OCI-LY3 (cell line): ENCODE results near the gene JMJD8.

Experiments used
- H2AFZ ChIP-seq: fragments of 200-600, 300-600 bp; shearing (Covaris generic); 2 replicates; pipeline ENCODE4 v1.6.0; 2014; ENCODE audit warnings: antibody characterized with exemption, low read depth, low read length
- H3K27ac ChIP-seq: fragments of 200-600, 300-600 bp; sonication (generic); 2 replicates; pipeline ENCODE4 v1.5.1; 2014; ENCODE audit warnings: mild to moderate bottlenecking, low read length, moderate library complexity, mixed read lengths
- H3K27me3 ChIP-seq: fragments of 200-600, 300-600 bp; sonication (generic); 2 replicates; pipeline ENCODE4 v1.6.1; 2014; ENCODE audit warnings: low read depth, low read length, mixed read lengths
- H3K36me3 ChIP-seq: fragments of 200-600, 300-600 bp; sonication (generic); replicated peaks from 2 replicates; pipeline ENCODE3; 2014; ENCODE audit warnings: low read depth, low read length, mixed read lengths
- H3K4me1 ChIP-seq: fragments of 300-600, 200-600 bp; sonication (generic); 2 replicates; pipeline ENCODE4 v1.6.1; 2014; ENCODE audit warnings: low read length, mixed read lengths
- H3K4me2 ChIP-seq: fragments of 200-600, 300-600 bp; sonication (generic); 2 replicates; pipeline ENCODE4 v1.6.1; 2014; ENCODE audit warnings: low read length, mixed read lengths
- H3K4me3 ChIP-seq: fragments of 300-600, 200-600 bp; sonication (generic); 2 replicates; pipeline ENCODE4 v1.5.1; 2014; ENCODE audit warnings: antibody characterized with exemption, mild to moderate bottlenecking, low read length, moderate library complexity
- H3K79me2 ChIP-seq: fragments of 300-600, 200-600 bp; shearing (Covaris generic); 2 replicates; pipeline ENCODE4 v1.6.1; 2014; ENCODE audit warnings: mild to moderate bottlenecking, low read length, mixed read lengths
- H3K9ac ChIP-seq: fragments of 300-600, 200-600 bp; shearing (Covaris generic); 2 replicates; pipeline ENCODE4 v1.6.0; 2014; ENCODE audit warnings: mild to moderate bottlenecking, low read length, moderate library complexity
- H3K9me3 ChIP-seq: fragments of 200-600, 300-600 bp; shearing (Covaris generic); 2 replicates; pipeline ENCODE4 v1.6.1; 2014; ENCODE audit warnings: low read length, mixed read lengths; ENCODE audit not compliant: insufficient read depth
- H4K20me1 ChIP-seq: fragments of 200-600, 300-600 bp; sonication (generic); 2 replicates; pipeline ENCODE4 v1.6.1; 2016; ENCODE audit warnings: low read length, mixed read lengths; ENCODE audit not compliant: insufficient read depth
- EZH2phosphoT487 ChIP-seq: fragments of 200-600 bp; shearing (Covaris generic); IDR thresholded peaks from 2 replicates; pipeline ENCODE4 v1.6.1; 2018; ENCODE audit warnings: antibody characterized with exemption, mixed run types, low read depth
- TF ChIP-seq, protein P1 (sequence below): fragments of 200-600, 300-600 bp; sonication (generic); IDR thresholded peaks from 2 replicates; pipeline ENCODE4 v1.5.1; 2014; ENCODE audit warnings: antibody characterized with exemption, low read length, low read depth

Gene JMJD8

DNA sequence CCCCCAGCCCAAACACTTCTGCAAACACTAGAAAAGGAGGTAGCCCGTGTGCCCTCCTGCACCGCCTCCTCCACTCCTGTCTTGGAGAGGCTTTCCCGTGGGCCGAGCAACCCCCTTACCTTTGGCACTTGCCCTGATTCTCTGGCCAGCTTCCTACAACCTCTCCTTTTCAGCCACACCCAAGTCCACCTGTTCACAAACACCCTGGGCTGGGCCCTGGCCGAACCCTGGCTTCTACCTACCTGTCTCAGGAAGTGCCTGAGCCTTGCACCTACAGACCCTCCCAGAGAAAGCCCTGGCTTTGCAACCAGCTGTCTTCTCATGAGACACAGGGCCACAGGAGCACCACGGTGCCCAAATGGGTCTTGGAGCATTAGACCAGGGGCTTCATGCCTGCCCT lies 34.8 kb upstream of the JMJD8 start:
- no peaks in the 10 kb centered on the region for H3K9me3 ChIP-seq
- H3K4me3 ChIP-seq: no peak overlapping the region
- H3K9ac ChIP-seq: no peak overlapping the region
- peak overlapping the region; percentile 8; the same call in 1 of the 2 replicates for H3K4me2 ChIP-seq
- peaks cover 3% of the 10 kb centered on the region for H3K36me3 ChIP-seq
- peaks cover 4% of the 10 kb centered on the region; the same call in 1 of the 2 replicates for H4K20me1 ChIP-seq
- no peak overlapping the region for H3K27ac ChIP-seq
- TF ChIP-seq, protein P1, sequence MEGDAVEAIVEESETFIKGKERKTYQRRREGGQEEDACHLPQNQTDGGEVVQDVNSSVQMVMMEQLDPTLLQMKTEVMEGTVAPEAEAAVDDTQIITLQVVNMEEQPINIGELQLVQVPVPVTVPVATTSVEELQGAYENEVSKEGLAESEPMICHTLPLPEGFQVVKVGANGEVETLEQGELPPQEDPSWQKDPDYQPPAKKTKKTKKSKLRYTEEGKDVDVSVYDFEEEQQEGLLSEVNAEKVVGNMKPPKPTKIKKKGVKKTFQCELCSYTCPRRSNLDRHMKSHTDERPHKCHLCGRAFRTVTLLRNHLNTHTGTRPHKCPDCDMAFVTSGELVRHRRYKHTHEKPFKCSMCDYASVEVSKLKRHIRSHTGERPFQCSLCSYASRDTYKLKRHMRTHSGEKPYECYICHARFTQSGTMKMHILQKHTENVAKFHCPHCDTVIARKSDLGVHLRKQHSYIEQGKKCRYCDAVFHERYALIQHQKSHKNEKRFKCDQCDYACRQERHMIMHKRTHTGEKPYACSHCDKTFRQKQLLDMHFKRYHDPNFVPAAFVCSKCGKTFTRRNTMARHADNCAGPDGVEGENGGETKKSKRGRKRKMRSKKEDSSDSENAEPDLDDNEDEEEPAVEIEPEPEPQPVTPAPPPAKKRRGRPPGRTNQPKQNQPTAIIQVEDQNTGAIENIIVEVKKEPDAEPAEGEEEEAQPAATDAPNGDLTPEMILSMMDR: no peak
- no peak for TF ChIP-seq EZH2phosphoT487
- no peaks in the 10 kb centered on the region; the same call in 1 of the 2 replicates for H3K27me3 ChIP-seq
- no peak overlapping the region for H2AFZ ChIP-seq
- peaks cover 17% of the 10 kb centered on the region for H3K4me1 ChIP-seq
- H3K79me2 ChIP-seq: peaks cover 5% of the 10 kb centered on the region; the same call in 1 of the 2 replicates

DNA sequence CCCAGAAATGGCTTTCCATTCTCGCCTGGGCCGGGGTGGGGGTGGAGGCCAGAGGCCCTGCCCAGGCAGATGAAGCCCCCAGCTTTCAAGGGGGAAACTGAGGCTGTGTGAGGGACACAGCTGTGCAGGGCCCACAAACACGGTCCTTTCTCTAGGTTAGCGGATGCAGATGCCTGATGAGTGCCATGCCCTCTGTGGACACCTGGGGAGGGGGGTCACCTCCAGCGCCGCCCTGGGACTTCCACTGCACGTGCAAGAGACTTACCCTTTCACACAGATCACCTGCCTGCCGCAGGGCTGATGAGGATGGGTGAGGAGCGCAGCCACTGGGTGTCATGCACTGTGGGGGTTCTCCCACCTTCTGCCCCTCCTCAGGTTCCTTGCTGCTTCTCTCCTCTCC lies 34.3 kb upstream of the JMJD8 start:
- Histone ChIP-seq H3K9ac (no peak overlapping the region), H3K79me2 (peaks cover 5% of the 10 kb centered on the region; the same call in 1 of the 2 replicates), H3K27ac (no peak overlapping the region), H3K4me3 (no peak overlapping the region), H3K4me1 (peaks cover 17% of the 10 kb centered on the region), H3K36me3 (peaks cover 3% of the 10 kb centered on the region), H3K27me3 (no peaks in the 10 kb centered on the region; the same call in 1 of the 2 replicates), H2AFZ (no peak overlapping the region), H3K9me3 (no peaks in the 10 kb centered on the region), H3K4me2 (no peak overlapping the region), H4K20me1 (peaks cover 4% of the 10 kb centered on the region; the same call in 1 of the 2 replicates)
- TF ChIP-seq, protein P1: no peak
- TF ChIP-seq EZH2phosphoT487: no peak

DNA sequence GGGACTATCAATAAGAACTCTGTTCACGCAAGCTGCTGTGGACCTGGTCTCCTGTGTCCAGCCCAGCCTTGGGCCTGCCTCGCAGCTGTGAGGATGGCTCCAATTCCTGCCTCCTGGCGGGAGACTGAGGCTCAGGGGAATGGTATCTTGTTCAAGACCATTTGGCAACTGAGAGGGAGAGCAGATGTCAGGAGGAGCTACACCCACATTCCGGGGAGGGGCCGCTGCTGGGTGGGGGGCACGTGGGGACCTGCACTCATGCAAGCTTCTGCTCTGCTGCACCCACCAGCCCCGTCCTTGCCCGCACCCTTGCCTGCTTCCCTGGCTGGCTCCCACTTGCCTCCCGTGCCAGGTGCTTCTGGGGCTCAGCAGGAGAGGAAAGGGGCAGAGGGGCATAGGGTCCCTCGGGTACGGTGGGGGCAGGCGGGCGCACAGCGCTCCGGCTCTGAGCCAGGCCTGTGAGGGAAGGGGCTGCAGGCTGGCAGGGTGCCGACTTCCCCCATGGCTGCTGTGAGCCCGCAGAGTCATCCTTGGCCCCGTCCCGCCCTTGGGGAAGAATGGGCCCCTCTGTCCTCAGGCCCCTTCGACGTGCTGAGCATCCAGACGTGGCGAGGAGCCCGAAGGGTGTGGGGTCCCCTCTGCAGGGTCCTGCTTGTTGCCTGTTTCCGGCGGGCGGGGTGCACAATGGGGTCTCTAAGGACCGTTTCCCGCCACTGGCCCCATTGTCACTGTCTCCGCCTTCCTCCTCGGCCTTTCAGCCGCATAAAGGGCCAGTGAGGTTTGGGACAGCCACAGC lies 33.5 kb upstream of the JMJD8 start:
- H3K4me3 ChIP-seq: no peak overlapping the region
- H3K27me3 ChIP-seq: no peaks in the 10 kb centered on the region; the same call in 1 of the 2 replicates
- no peak overlapping the region for H3K27ac ChIP-seq
- TF ChIP-seq, protein P1: no peak
- no peak for TF ChIP-seq EZH2phosphoT487
- no peak overlapping the region for H3K9ac ChIP-seq
- H3K36me3 ChIP-seq: no peaks in the 10 kb centered on the region
- H2AFZ ChIP-seq: no peak overlapping the region
- H3K4me2 ChIP-seq: no peak overlapping the region
- H4K20me1 ChIP-seq: peaks cover 4% of the 10 kb centered on the region; the same call in 1 of the 2 replicates
- peaks cover 5% of the 10 kb centered on the region; the same call in 1 of the 2 replicates for H3K79me2 ChIP-seq
- H3K9me3 ChIP-seq: no peaks in the 10 kb centered on the region
- H3K4me1 ChIP-seq: peaks cover 17% of the 10 kb centered on the region

DNA sequence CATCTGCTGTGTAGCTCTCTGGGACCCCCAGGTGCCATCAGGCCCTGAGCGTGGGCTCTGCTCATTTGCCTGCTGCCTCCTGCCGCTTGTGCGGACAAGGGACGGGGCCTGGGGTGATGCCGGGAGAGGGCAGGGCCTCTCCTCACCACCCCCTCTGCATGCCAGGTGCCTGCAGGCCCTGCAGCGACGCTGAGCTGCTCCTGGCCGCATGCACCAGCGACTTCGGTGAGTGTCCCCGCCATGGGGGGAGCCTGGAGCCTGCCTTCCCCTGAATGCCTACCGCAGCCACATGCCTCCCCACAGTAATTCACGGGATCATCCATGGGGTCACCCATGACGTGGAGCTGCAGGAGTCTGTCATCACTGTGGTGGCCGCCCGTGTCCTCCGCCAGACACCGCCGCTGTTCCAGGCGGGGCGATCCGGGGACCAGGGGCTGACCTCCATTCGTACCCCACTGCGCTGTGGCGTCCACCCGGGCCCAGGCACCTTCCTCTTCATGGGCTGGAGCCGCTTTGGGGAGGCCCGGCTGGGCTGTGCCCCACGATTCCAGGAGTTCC lies 32.7 kb upstream of the JMJD8 start:
- TF ChIP-seq, protein P1: no peak
- Histone ChIP-seq H3K79me2 (peaks cover 3% of the 10 kb centered on the region; the same call in 1 of the 2 replicates), H4K20me1 (peaks cover 4% of the 10 kb centered on the region; the same call in 1 of the 2 replicates), H3K27me3 (no peaks in the 10 kb centered on the region; the same call in 1 of the 2 replicates), H3K36me3 (no peaks in the 10 kb centered on the region), H3K4me2 (no peak overlapping the region), H3K4me1 (peaks cover 14% of the 10 kb centered on the region), H3K27ac (no peak overlapping the region), H3K9ac (no peak overlapping the region), H2AFZ (no peak overlapping the region), H3K4me3 (no peak overlapping the region), H3K9me3 (no peaks in the 10 kb centered on the region)
